Mononuclear cell (primary cell): Measurements from ENCODE around the gene CDH23. TPM values are rescaled to one million over a fixed set of nuclear protein-coding genes. Genes with fewer than 3 reads are reported as not detected.

Source experiments
- H3K27me3 ChIP-seq: 2 replicates; pipeline ENCODE4 v1.6.0; 2011; ENCODE audit warnings: low read length, control low read depth; ENCODE audit not compliant: insufficient read depth
- H3K4me1 ChIP-seq: 2 replicates; pipeline ENCODE4 v1.5.1; 2011; ENCODE audit warnings: mild to moderate bottlenecking, low read length, control low read depth; ENCODE audit not compliant: insufficient read depth
- H3K4me3 ChIP-seq: 2 replicates; pipeline ENCODE4 v1.5.1; 2011; ENCODE audit warnings: mild to moderate bottlenecking, low read length, moderate library complexity
- H3K9me3 ChIP-seq: 2 replicates; pipeline ENCODE4 v1.5.1; 2011; ENCODE audit warnings: low read depth, mild to moderate bottlenecking, control low read depth, low read length
- total RNA-seq: library from RNA; depleted of rRNA; stranded (reverse); fragments of >200 nt; gene quantifications from one replicate; pipeline ENCODE4 v1.2.3, GENCODE V29; 2012

Gene CDH23
- total RNA-seq, 1 donor = 5.0 TPM

DNA sequence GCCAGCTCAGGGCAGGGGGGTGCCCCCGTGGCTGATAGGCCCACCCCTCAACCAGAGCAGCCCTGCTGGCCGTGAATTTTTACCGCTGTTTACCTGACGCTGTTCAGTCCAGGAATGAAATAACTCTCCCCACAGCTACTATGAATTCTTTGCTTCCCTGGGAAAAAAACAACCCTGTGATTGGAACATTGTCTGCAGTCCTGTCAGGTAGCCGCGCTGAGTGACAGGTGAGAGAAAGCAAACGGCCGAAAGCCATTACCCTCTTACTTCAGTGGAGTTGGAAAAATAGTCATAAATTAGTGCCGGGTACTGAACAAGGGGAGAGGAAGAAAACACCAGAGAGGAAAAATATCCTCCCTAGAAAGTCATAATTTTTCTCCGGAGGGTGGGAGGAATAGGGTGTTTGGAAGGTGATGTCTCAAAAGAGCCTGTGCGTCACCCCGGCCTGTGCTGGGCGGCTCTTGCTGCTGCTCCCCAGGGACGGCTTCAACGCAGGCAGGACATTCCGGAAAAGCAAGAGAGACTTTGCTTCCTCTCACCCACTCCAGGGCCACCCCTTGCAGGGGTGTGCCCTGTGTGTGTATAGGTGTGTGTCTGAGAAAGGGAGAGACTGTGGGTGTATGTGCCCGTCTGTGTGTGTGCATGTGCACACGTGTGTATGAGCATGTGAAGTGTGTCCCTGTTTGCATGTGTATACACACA, 69.0 kb downstream of the CDH23 start:
- Histone ChIP-seq H3K4me3 (no peak overlapping the region), H3K27me3 (no peaks in the 10 kb centered on the region), H3K4me1 (no peaks in the 10 kb centered on the region), H3K9me3 (no peaks in the 10 kb centered on the region)

GRCh38 chr10:71466330-71466729, 69.6 kb downstream of the CDH23 start:
- no peaks in the 10 kb centered on the region for H3K27me3 ChIP-seq
- no peaks in the 10 kb centered on the region for H3K9me3 ChIP-seq
- no peak overlapping the region for H3K4me3 ChIP-seq
- no peaks in the 10 kb centered on the region for H3K4me1 ChIP-seq

GRCh38 chr10:71467161-71467560, 70.4 kb downstream of the CDH23 start:
- H3K4me1 ChIP-seq = no peaks in the 10 kb centered on the region
- H3K9me3 ChIP-seq = no peaks in the 10 kb centered on the region
- H3K4me3 ChIP-seq = no peak overlapping the region
- no peaks in the 10 kb centered on the region for H3K27me3 ChIP-seq

GRCh38 chr10:71467569-71468362, 71.0 kb downstream of the CDH23 start:
- Histone ChIP-seq H3K4me3 (no peak overlapping the region), H3K9me3 (no peaks in the 10 kb centered on the region), H3K27me3 (no peaks in the 10 kb centered on the region), H3K4me1 (no peaks in the 10 kb centered on the region)

DNA sequence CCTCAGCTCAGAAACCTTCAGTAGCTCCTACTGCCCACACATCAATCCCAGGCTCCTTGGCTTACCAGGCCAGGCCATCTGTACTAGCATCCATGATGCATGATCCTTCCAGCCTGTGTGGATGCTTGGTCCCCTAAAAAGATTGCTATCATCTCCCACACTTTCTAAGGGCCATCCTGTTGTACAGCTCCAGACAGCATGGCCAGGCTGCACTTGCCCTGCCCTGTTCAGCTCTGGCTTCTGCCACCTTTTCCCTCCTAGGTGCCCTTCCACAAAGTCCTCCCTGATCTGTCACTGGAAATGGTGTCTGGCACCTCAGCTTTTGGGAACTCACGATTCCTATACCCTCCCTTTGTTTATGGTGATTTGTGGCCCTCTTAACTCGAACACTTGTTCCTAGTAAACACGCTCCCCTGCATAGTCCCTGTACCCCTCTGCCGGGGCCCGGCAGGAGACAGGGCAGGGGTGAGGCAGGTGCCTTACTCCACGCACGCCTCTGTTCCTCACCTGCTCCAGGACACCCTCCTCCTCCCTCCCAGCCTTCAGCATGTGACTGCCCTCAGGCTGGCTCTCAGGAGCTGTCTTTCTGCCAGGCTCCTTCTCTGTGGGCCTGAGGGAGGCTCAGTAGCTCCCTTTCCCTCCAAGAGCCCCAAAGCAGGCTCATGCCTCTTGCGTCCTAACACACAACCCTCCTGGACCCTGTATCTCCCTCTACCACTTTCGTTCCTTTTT, 71.8 kb downstream of the CDH23 start:
- H3K4me3 ChIP-seq = no peak overlapping the region
- H3K9me3 ChIP-seq = no peaks in the 10 kb centered on the region
- no peaks in the 10 kb centered on the region for H3K27me3 ChIP-seq
- H3K4me1 ChIP-seq = no peaks in the 10 kb centered on the region

- no peak overlapping the region for H3K4me3 ChIP-seq
- no peaks in the 10 kb centered on the region for H3K27me3 ChIP-seq
- no peaks in the 10 kb centered on the region for H3K9me3 ChIP-seq
- peaks cover 16% of the 10 kb centered on the region for H3K4me1 ChIP-seq
Measured at GRCh38 chr10:71471006-71471405, 74.3 kb downstream of the CDH23 start.

DNA sequence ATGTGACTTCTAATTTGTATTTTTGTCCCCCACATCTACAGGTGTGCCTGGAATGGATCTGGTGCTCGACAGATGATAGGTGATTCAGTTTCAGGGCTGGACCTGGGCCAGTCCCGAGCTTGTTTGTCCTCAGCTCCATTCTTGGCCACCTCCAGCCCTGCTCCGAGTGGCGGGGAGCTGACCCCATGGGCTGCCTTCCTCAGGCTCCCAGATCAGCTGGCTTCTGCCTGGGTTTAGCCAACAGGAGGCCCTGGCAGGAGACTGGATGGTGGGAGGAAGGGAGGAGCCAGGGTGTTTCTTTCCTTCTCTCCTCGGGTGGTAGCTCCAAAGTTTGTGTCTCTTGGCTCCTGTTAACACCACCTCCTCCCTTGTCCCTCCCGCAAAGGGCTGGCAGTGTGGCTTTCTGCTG, 75.2 kb downstream of the CDH23 start:
- no peak overlapping the region for H3K4me3 ChIP-seq
- H3K27me3 ChIP-seq = no peaks in the 10 kb centered on the region
- H3K9me3 ChIP-seq = no peaks in the 10 kb centered on the region
- H3K4me1 ChIP-seq = peaks cover 24% of the 10 kb centered on the region

DNA sequence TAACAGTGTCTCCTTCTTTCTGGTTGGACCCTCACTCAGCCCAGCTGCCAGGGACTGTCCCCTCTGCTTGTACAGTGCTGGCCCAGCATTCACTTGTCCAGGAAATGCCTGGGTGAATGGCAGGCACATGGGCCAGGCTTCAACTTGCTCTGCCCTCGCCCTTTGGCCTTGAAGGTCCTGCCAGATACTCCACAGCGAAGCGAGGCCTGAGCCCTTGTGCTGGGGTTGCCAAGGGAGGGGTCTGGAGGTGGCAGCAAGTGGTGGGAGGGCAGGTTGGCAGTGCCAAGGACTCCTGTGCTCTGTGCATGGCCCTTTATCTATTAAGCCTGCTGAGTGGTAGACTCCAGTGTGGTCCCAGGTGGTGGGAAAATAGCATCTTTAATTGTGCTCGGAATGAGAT, 75.7 kb downstream of the CDH23 start:
- H3K4me1 ChIP-seq = peaks cover 24% of the 10 kb centered on the region
- no peak overlapping the region for H3K4me3 ChIP-seq
- no peaks in the 10 kb centered on the region for H3K27me3 ChIP-seq
- no peaks in the 10 kb centered on the region for H3K9me3 ChIP-seq

GRCh38 chr10:71472912-71473311, 76.2 kb downstream of the CDH23 start:
- Histone ChIP-seq H3K9me3 (no peaks in the 10 kb centered on the region), H3K4me3 (no peak overlapping the region), H3K27me3 (no peaks in the 10 kb centered on the region), H3K4me1 (peaks cover 24% of the 10 kb centered on the region)

DNA sequence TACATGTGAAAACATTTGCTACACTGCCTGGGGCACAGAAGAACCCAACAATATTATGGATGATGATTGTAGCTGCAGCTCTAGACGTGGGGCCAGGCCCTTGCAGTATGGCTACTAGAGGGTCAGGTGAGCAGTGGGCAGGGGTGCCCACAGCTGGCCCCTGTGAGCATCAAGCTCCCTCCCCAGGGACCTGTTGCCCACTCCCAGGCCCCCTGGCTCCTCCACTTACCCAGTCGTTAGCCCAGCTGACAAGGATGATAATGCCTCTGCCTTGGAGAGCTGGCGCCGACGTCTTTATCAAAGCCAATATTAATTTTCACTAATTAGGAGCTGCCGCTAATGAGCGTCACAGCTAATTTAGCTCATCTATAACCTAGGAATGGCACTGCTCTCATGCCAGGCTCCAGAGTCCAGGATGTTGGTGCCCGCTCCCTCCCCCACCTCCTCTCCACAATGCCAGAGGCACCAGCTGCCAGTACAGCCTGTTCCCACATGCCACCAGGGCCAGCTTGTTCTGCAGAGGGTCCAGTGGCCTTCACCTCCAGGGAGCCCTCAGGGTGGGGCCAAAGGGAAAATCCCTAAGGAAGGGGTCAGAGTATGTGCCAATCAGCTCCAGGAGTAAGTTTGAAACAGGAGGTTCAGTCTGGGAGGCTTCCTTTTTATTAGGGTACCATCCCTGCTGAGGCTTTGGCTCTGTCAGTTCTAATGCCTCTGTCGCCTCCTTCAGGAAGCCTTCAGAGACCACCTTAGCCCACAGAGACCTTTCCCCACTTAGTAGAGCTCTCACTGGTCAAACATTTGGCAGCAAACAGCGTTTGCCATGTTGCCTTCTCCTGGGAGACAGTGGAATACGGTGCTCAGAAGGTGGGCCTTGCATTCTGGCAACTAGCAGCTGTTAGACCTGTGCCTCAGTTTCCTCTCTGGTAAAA, 77.2 kb downstream of the CDH23 start:
- H3K4me3 ChIP-seq = no peak overlapping the region
- no peaks in the 10 kb centered on the region for H3K9me3 ChIP-seq
- H3K4me1 ChIP-seq = peaks cover 24% of the 10 kb centered on the region
- H3K27me3 ChIP-seq = no peaks in the 10 kb centered on the region

DNA sequence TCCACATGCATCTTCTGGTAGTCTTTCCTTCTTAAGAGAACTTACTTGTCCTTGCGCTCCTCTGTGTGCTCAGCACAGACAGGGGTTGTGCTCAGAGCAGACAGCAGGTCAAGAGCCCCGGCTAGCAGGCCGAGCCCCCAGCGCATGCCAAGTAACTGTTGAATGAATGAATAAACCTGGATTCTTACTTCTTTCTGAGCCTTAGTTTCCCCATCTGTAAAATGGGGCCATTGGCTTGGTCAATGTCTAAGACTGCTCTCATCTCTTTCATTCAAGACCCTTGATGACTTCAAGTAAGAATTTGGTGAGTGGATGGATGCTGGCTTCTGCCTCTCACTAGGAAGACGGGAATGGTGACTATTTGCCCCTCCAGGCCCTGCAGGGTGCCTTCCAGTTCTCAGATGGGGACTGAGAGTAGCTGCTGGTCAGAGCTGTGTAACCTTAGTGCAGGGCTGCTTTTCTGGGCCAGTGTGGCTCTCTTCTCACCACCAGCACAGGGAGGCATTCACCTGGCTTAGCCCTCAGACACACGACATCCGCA, 78.1 kb downstream of the CDH23 start:
- Histone ChIP-seq H3K4me1 (peaks cover 24% of the 10 kb centered on the region), H3K4me3 (no peak overlapping the region), H3K27me3 (no peaks in the 10 kb centered on the region), H3K9me3 (no peaks in the 10 kb centered on the region)

GRCh38 chr10:71475243-71475871, 78.6 kb downstream of the CDH23 start:
- Histone ChIP-seq H3K27me3 (no peaks in the 10 kb centered on the region), H3K4me1 (peaks cover 24% of the 10 kb centered on the region), H3K9me3 (no peaks in the 10 kb centered on the region), H3K4me3 (no peak overlapping the region)

GRCh38 chr10:71476228-71477011, 79.7 kb downstream of the CDH23 start:
- no peak overlapping the region for H3K4me3 ChIP-seq
- peaks cover 24% of the 10 kb centered on the region for H3K4me1 ChIP-seq
- no peaks in the 10 kb centered on the region for H3K9me3 ChIP-seq
- no peaks in the 10 kb centered on the region for H3K27me3 ChIP-seq
